ENCODE results near the gene TOP2A.
A peak's percentile ranks its signal among the peaks of the same experiment; 100 is the strongest.
"Not testable (repeated sequence)": the region's sequence is repeated elsewhere in the genome, so short reads cannot be mapped to it uniquely, and the experiment has no call there.

TOP2A gene

GRCh38 chr17:40374821-40375498, 42.7 kb downstream of the TOP2A start:
- DNase-seq (ENCODE audit: low read depth) = no peak
- TF ChIP-seq, protein P1, sequence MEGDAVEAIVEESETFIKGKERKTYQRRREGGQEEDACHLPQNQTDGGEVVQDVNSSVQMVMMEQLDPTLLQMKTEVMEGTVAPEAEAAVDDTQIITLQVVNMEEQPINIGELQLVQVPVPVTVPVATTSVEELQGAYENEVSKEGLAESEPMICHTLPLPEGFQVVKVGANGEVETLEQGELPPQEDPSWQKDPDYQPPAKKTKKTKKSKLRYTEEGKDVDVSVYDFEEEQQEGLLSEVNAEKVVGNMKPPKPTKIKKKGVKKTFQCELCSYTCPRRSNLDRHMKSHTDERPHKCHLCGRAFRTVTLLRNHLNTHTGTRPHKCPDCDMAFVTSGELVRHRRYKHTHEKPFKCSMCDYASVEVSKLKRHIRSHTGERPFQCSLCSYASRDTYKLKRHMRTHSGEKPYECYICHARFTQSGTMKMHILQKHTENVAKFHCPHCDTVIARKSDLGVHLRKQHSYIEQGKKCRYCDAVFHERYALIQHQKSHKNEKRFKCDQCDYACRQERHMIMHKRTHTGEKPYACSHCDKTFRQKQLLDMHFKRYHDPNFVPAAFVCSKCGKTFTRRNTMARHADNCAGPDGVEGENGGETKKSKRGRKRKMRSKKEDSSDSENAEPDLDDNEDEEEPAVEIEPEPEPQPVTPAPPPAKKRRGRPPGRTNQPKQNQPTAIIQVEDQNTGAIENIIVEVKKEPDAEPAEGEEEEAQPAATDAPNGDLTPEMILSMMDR (IDR thresholded peaks at IDR 0.05; ENCODE audit: low read length, missing control alignments) = no peak
- H3K4me3 ChIP-seq (replicated peaks; ENCODE audit: low read depth, low read length) = no peak overlapping the region

GRCh38 chr17:40373999-40374398, 43.7 kb downstream of the TOP2A start:
- DNase-seq (ENCODE audit: low read depth) = no peak
- TF ChIP-seq, protein P1 (IDR thresholded peaks at IDR 0.05; ENCODE audit: low read length, missing control alignments) = no peak
- no peak overlapping the region for H3K4me3 ChIP-seq (replicated peaks; ENCODE audit: low read depth, low read length)

DNA sequence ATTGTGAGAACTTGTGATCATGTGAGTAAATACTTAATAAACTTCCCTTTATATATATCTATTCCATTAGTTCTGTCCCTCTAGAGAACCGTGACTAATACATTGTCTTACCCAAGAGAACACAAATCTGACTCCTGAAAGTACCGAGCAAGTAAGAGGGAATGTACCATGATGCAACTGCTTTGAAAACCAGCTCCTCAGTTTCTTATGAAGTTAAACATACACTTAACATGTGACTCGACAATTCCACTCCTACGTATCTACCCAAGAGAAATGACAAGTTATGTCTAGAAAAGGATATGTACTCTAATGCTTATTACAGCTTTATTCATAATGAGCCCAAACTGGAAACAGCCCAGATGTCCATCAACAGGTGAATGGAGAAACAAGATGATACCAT, 44.4 kb downstream of the TOP2A start:
- peak; percentile 89 for DNase-seq (ENCODE audit: low read depth)
- no peak overlapping the region for H3K4me3 ChIP-seq (replicated peaks; ENCODE audit: low read depth, low read length)

DNA sequence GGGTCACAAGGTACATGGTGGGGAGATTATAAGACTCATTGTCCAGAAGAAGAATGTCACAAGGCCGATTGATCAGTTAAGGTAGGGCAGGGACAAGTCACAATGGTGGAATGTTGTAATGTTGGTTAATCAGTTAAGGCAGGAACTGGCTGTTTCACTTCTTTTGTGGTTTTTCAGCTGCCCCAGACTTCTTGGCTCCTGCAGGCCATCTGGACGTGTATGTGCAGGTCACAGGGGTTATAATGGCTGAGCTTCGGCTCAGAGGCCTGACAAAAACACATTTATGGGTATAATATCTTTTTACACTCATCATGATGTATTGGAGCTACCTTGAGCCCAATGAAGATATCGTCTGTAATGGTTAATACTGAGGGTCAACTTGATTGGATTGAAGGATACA, 45.1 kb downstream of the TOP2A start:
- not testable (repeated sequence) for H3K4me3 ChIP-seq (replicated peaks; ENCODE audit: low read depth, low read length); DNase-seq (ENCODE audit: low read depth)

More for the DNA sequence above, 44.4 kb downstream of the TOP2A start:
- TF ChIP-seq, protein P1 (IDR thresholded peaks at IDR 0.05; ENCODE audit: low read length, missing control alignments) = no peak

DNA sequence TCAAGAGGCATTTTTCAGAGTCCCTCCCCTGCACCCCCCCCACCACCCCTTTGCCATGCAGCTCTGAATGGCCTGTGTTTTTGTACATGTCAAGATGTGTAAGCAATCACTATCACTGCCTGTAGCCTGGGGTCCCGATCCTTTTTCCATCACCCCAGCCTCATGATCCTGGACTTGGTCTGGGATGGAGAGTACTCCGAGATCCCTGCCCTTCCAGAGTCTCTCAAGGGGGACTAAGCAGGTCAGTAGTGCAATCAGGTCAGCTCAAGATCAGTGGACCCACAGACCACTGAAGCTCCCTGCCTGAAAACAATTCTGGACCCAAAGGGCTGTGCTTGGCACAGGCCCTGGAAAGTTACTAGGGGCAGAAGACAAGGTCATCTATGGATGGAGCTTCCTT, 45.7 kb downstream of the TOP2A start:
- DNase-seq (ENCODE audit: low read depth) = no peak
- no peak overlapping the region for H3K4me3 ChIP-seq (replicated peaks; ENCODE audit: low read depth, low read length)
- TF ChIP-seq, protein P1 (IDR thresholded peaks at IDR 0.05; ENCODE audit: low read length, missing control alignments) = no peak

- TF ChIP-seq, protein P1 (IDR thresholded peaks at IDR 0.05; ENCODE audit: low read length, missing control alignments) = no peak
- DNase-seq (ENCODE audit: low read depth) = no peak
- H3K4me3 ChIP-seq (replicated peaks; ENCODE audit: low read depth, low read length) = no peak overlapping the region
These were observed 46.3 kb downstream of the TOP2A start for GRCh38 chr17:40371261-40371929.

GRCh38 chr17:40369923-40370322, 47.8 kb downstream of the TOP2A start:
- H3K4me3 ChIP-seq (replicated peaks; ENCODE audit: low read depth, low read length) = no peak overlapping the region
- DNase-seq (ENCODE audit: low read depth) = no peak
- TF ChIP-seq, protein P1 (IDR thresholded peaks at IDR 0.05; ENCODE audit: low read length, missing control alignments) = no peak

- DNase-seq (ENCODE audit: low read depth); H3K4me3 ChIP-seq (replicated peaks; ENCODE audit: low read depth, low read length): not testable (repeated sequence)
These were observed 50.0 kb downstream of the TOP2A start for GRCh38 chr17:40367728-40368127.
